ENCODE results near the gene SIDT2.

- TF ChIP-seq RBBP5 (IDR thresholded peaks at IDR 0.05; ENCODE audit: borderline replicate concordance, low read depth, low read length) (no peak), CTCF (IDR thresholded peaks at IDR 0.05; ENCODE audit: control extremely low read depth in 1 of 3, insufficient read depth in 1 of 3, low read depth in 1 of 3, low read length in 3 of 3) (peak; percentile 97 to 99 (median 98)), RAD21 (IDR thresholded peaks at IDR 0.05 in 1 of 2, conservative IDR thresholded peaks at IDR 0.05 in 1 of 2; ENCODE audit: low read depth in 2 of 2, low read length in 2 of 2) (peak; percentile 67 to 78), POLR2A (IDR thresholded peaks at IDR 0.05; ENCODE audit: control extremely low read depth in 1 of 2, low read depth in 2 of 2, low read length in 2 of 2) (no peak), KDM1A (IDR thresholded peaks at IDR 0.05; ENCODE audit: borderline replicate concordance, low read length) (no peak)
Measured at GRCh38 chr11:117180661-117181585, 2.4 kb downstream of the SIDT2 start.

Measured in H1 (cell line).